Activated naive CD4-positive, alpha-beta T cell treated with anti-CD3 and anti-CD28 coated beads for 36 hours (primary cell): Measurements from ENCODE around the gene TEX264. TPM values are rescaled to one million over a fixed set of nuclear protein-coding genes. Genes with fewer than 3 reads are reported as not detected.

Experiments
- CTCF ChIA-PET: fragments of 350-600 bp; sonication (Branson Sonifier 250); formaldehyde crosslinking; loops from one replicate; lab custom pipeline; 2021; ENCODE audit warnings: antibody characterized with exemption; lab: Charles Lee
- DNase-seq: peaks from one replicate; pipeline ENCODE4 v3.0.0-alpha.2; 2020
- H3K27ac Mint-ChIP-seq: one replicate; pipeline ENCODE4 v1.8.0; 2021; ENCODE audit warnings: mild to moderate bottlenecking, mixed read lengths
- H3K27me3 Mint-ChIP-seq: one replicate; pipeline ENCODE4 v1.8.0; 2021; ENCODE audit warnings: low read depth, mixed read lengths
- H3K36me3 Mint-ChIP-seq: one replicate; pipeline ENCODE4 v1.8.0; 2021; ENCODE audit warnings: low read depth, mixed read lengths
- H3K4me1 Mint-ChIP-seq: one replicate; pipeline ENCODE4 v1.8.0; 2021; ENCODE audit warnings: low read depth, mixed read lengths
- H3K4me3 Mint-ChIP-seq: one replicate; pipeline ENCODE4 v1.8.0; 2021; ENCODE audit warnings: mild to moderate bottlenecking, moderate library complexity, mixed read lengths
- H3K9me3 Mint-ChIP-seq: one replicate; pipeline ENCODE4 v1.8.0; 2021; ENCODE audit warnings: mixed read lengths
- intact Hi-C: fragments of 100-400 bp; cut with micrococcal nuclease; formaldehyde crosslinking; loops from one replicate; pipeline ENCODE4 v1.15.1; 2023
- total RNA-seq, 2 experiments: library from RNA; stranded (reverse); gene quantifications; one replicate each; pipeline ENCODE4 v1.2.3, GENCODE V29; 2021

TEX264 gene
- total RNA-seq, 2 experiments from 2014 or later: 23.7 to 26.6 TPM

DNA sequence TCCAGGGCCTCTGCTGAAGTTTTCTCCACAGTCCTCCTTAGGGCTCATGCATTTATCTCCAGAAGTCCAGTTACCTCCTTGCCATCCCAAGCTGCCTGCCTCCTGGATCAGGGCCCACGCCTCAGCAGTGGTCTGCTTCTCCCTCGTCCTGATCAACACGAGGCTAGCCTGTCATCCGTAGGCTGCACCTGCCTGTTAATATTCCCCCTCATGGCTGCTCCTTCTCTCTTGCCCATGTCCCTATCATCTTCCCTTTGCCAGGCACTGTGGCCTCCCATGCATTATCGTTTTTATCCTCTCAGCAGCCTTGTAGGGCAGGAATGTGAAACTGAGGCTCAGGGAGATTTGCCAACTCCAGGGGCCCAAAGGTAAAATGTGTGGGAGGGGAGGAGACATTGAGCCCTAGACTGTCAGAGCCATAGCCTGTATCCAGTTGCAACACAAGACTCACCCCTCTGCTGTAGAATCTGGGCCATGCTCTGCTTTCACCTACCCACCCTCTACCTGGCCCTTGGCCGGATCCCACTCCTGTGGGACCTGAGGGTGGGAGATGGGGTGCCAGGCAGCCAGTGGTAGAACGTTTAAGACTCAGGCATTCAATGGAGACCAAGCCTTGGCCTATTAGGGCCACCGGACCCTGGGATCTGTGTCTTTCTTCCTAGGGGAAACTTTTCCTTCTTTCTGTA lies 40.4 kb downstream of the TEX264 start:
- Mint-ChIP-seq H3K27me3 (no peaks in the 10 kb centered on the region), H3K9me3 (no peaks in the 10 kb centered on the region), H3K27ac (no peak overlapping the region), H3K4me3 (no peak overlapping the region), H3K36me3 (no peaks in the 10 kb centered on the region), H3K4me1 (peaks cover 7% of the 10 kb centered on the region)
- CTCF ChIA-PET: interaction anchor here (0.6 to 2.3 kb wide), 2 partner anchors 87 to 467 kb away, joined by 4 to 10 read pairs; no protein-coding TSS in a partner anchor
- no peak for DNase-seq
- intact Hi-C loops: no loop called here

DNA sequence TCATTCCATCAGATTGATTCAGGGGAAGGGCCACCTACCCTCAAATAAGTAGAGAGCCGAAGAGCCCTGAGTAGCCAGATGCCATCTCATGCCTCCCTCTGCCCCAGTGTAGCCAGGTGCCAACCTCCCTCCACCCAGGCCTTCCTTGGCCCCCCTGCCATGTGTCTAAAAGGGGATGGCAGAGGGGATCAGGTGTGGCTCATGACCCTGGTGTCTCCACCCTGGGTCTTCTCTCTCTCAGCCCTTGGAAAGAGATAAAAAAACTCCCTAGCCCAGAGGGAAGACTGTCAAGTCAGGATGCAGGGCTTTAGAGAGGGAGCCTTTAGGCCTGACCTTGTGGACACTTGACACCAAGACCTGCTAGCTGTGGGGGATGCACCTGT lies 41.0 kb downstream of the TEX264 start:
- intact Hi-C loops: no loop called here
- no peak for DNase-seq
- Mint-ChIP-seq H3K4me1 (peaks cover 7% of the 10 kb centered on the region), H3K36me3 (no peaks in the 10 kb centered on the region), H3K4me3 (no peak overlapping the region), H3K27me3 (no peaks in the 10 kb centered on the region), H3K9me3 (no peaks in the 10 kb centered on the region), H3K27ac (no peak overlapping the region)
- CTCF ChIA-PET: no interaction called here

DNA sequence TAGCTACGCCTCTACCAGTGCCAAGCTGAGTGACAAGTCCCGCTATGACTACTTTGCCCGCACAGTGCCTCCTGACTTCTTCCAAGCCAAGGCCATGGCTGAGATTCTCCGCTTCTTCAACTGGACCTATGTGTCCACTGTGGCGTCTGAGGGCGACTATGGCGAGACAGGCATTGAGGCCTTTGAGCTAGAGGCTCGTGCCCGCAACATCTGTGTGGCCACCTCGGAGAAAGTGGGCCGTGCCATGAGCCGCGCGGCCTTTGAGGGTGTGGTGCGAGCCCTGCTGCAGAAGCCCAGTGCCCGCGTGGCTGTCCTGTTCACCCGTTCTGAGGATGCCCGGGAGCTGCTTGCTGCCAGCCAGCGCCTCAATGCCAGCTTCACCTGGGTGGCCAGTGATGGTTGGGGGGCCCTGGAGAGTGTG lies 41.5 kb downstream of the TEX264 start:
- CTCF ChIA-PET: interaction anchor here (1.3 kb wide), 1 partner anchor 30 kb away, joined by 3 read pairs; no protein-coding TSS in a partner anchor

DNA sequence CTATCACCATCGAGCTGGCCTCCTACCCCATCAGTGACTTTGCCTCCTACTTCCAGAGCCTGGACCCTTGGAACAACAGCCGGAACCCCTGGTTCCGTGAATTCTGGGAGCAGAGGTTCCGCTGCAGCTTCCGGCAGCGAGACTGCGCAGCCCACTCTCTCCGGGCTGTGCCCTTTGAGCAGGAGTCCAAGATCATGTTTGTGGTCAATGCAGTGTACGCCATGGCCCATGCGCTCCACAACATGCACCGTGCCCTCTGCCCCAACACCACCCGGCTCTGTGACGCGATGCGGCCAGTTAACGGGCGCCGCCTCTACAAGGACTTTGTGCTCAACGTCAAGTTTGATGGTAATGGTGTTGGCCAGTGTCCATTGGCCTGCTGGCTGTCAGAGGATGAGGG lies 41.9 kb downstream of the TEX264 start:
- Mint-ChIP-seq H3K9me3 (no peaks in the 10 kb centered on the region), H3K27me3 (no peaks in the 10 kb centered on the region), H3K36me3 (no peaks in the 10 kb centered on the region), H3K27ac (no peak overlapping the region), H3K4me3 (no peak overlapping the region), H3K4me1 (peaks cover 3% of the 10 kb centered on the region)
- intact Hi-C loops: no loop called here
- CTCF ChIA-PET: interaction anchor here (1.3 kb wide), 1 partner anchor 31 kb away, joined by 3 read pairs; no protein-coding TSS in a partner anchor
- no peak for DNase-seq

More for the DNA sequence above, 41.5 kb downstream of the TEX264 start:
- DNase-seq: no peak
- H3K4me3 Mint-ChIP-seq: no peak overlapping the region
- no peaks in the 10 kb centered on the region for H3K9me3 Mint-ChIP-seq
- no peaks in the 10 kb centered on the region for H3K27me3 Mint-ChIP-seq
- peaks cover 3% of the 10 kb centered on the region for H3K4me1 Mint-ChIP-seq
- intact Hi-C loops: no loop called here
- H3K36me3 Mint-ChIP-seq: no peaks in the 10 kb centered on the region
- no peak overlapping the region for H3K27ac Mint-ChIP-seq

DNA sequence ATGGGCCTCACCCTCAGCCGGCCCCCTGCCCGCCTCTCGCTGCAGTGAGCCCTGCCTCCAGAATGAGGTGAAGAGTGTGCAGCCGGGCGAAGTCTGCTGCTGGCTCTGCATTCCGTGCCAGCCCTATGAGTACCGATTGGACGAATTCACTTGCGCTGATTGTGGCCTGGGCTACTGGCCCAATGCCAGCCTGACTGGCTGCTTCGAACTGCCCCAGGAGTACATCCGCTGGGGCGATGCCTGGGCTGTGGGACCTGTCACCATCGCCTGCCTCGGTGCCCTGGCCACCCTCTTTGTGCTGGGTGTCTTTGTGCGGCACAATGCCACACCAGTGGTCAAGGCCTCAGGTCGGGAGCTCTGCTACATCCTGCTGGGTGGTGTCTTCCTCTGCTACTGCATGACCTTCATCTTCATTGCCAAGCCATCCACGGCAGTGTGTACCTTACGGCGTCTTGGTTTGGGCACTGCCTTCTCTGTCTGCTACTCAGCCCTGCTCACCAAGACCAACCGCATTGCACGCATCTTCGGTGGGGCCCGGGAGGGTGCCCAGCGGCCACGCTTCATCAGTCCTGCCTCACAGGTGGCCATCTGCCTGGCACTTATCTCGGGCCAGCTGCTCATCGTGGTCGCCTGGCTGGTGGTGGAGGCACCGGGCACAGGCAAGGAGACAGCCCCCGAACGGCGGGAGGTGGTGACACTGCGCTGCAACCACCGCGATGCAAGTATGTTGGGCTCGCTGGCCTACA lies 44.4 kb downstream of the TEX264 start:
- Mint-ChIP-seq H3K27me3 (no peaks in the 10 kb centered on the region), H3K27ac (no peak overlapping the region), H3K36me3 (no peaks in the 10 kb centered on the region), H3K9me3 (no peaks in the 10 kb centered on the region), H3K4me3 (no peak overlapping the region), H3K4me1 (peaks cover 10% of the 10 kb centered on the region)
- intact Hi-C loops: no loop called here
- CTCF ChIA-PET: interaction anchor here (1.3 to 2.2 kb wide), 2 partner anchors 11 to 85 kb away, joined by 3 to 9 read pairs; no protein-coding TSS in a partner anchor
- DNase-seq: no peak

DNA sequence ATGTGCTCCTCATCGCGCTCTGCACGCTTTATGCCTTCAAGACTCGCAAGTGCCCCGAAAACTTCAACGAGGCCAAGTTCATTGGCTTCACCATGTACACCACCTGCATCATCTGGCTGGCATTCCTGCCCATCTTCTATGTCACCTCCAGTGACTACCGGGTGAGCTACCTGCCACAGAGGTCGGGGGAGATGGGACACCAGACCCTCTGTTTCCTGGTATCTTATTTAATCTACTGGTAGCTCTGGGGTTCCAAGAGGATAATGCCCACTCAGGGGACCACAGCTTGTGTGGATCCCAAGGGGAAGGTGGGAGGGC lies 44.9 kb downstream of the TEX264 start:
- H3K27me3 Mint-ChIP-seq: no peaks in the 10 kb centered on the region
- CTCF ChIA-PET: interaction anchor here (1.3 to 2.2 kb wide), 2 partner anchors 11 to 85 kb away, joined by 3 to 9 read pairs; no protein-coding TSS in a partner anchor
- H3K4me1 Mint-ChIP-seq: peaks cover 15% of the 10 kb centered on the region
- H3K27ac Mint-ChIP-seq: no peak overlapping the region
- DNase-seq: no peak
- H3K4me3 Mint-ChIP-seq: no peak overlapping the region
- no peaks in the 10 kb centered on the region for H3K36me3 Mint-ChIP-seq
- H3K9me3 Mint-ChIP-seq: no peaks in the 10 kb centered on the region
- intact Hi-C loops: no loop called here

GRCh38 chr3:51716805-51717204 lies 45.8 kb downstream of the TEX264 start:
- no peaks in the 10 kb centered on the region for H3K9me3 Mint-ChIP-seq
- H3K4me1 Mint-ChIP-seq: peaks cover 22% of the 10 kb centered on the region
- no peaks in the 10 kb centered on the region for H3K36me3 Mint-ChIP-seq
- intact Hi-C loops: no loop called here
- CTCF ChIA-PET: interaction anchor here (1.3 to 5.1 kb wide), 3 partner anchors 10 to 84 kb away, joined by 3 to 38 read pairs (median 9); no protein-coding TSS in a partner anchor
- no peaks in the 10 kb centered on the region for H3K27me3 Mint-ChIP-seq
- H3K27ac Mint-ChIP-seq: no peak overlapping the region
- DNase-seq: no peak
- H3K4me3 Mint-ChIP-seq: no peak overlapping the region

DNA sequence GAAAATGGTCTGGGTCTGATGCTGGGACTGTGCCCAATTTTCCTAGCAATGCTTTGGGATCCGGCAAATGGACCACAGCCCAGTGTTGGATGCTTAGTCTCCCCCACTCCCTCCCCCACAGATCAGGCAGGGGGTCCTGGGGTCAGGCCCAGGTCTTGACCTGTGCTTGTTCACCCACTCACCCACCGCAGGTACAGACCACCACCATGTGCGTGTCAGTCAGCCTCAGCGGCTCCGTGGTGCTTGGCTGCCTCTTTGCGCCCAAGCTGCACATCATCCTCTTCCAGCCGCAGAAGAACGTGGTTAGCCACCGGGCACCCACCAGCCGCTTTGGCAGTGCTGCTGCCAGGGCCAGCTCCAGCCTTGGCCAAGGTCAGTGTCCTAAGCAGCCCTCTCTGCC lies 46.4 kb downstream of the TEX264 start:
- peaks cover under 1% of the 10 kb centered on the region for H3K9me3 Mint-ChIP-seq
- intact Hi-C loops: no loop called here
- no peak for DNase-seq

DNA sequence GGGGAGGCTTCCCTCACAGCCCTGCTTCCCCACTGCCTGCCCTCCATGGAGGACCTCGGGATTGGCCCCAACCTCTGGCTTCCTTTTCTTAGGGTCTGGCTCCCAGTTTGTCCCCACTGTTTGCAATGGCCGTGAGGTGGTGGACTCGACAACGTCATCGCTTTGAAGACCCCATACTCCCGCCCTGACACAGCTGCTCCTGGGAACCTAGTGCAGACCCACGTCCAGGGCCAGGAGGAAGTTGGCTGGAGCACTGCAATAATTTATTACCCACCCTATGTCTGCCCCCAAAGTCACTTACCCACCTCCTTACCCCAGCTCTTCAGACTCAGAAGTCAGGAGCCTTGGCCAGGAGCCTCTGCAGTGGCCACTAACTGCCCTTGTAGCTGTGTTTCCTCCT lies 46.9 kb downstream of the TEX264 start:
- no peak for DNase-seq
- peaks cover 27% of the 10 kb centered on the region for H3K4me1 Mint-ChIP-seq

More for the DNA sequence above, 46.4 kb downstream of the TEX264 start:
- Mint-ChIP-seq H3K4me3 (no peak overlapping the region), H3K4me1 (peaks cover 26% of the 10 kb centered on the region), H3K36me3 (no peaks in the 10 kb centered on the region), H3K27ac (no peak overlapping the region), H3K27me3 (no peaks in the 10 kb centered on the region)
- CTCF ChIA-PET: interaction anchor here (2.2 to 5.1 kb wide), 2 partner anchors 80 to 83 kb away, joined by 9 to 38 read pairs; no protein-coding TSS in a partner anchor

DNA sequence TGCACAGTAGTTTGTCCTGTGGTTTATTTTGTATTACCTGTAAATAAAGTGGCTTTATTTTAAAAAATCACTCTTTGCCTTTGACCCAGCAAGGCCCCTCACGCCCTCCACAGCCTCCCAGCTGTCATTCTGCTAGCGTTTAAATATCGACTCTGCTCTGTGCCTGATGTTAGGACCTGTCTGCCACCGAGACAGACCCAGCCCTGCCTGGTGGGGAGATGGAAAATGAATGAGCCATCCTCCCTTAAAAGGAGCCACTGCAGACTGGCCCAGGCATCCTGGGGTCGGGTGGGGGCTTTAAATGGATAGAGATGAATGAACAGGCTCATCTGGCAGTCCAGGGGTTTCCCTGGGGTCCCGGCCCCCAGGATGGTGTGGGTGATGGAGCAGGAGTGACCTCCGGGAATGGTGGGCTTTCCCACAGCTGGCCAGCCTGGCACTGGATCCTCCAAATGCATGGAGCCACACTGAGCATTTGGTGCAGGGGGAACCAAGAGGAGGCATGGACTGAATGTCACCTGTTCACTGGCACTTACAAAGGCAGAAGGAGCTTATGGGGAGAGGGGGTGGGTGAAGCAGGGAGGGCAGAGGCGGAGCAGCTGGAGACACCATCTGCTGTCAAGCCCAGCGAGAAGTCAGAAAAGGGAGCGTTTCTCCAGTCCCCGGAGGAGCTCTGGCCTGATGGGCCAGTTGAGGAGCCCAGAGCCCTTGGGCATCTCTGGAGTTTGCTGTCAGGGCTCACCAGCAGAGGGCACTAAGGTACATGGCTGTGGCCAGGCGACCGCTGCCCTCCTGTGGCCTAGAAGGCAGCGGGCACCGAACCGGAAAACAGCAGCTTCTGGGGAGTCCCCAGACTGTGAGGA lies 47.7 kb downstream of the TEX264 start:
- H3K27me3 Mint-ChIP-seq: no peaks in the 10 kb centered on the region
- peaks cover 27% of the 10 kb centered on the region for H3K4me1 Mint-ChIP-seq
- CTCF ChIA-PET: interaction anchor here (0.6 to 5.1 kb wide), 23 partner anchors 10 to 265 kb away, joined by 3 to 38 read pairs (median 4); partner anchors contain the start of gene GRM2
- intact Hi-C loops: loop anchor here (1.0 kb wide), 1 partner anchor 216 kb away; no protein-coding TSS in a partner anchor
- DNase-seq: peak; percentile 87
- no peak overlapping the region for H3K4me3 Mint-ChIP-seq
- H3K36me3 Mint-ChIP-seq: no peaks in the 10 kb centered on the region
- H3K27ac Mint-ChIP-seq: no peak overlapping the region
- H3K9me3 Mint-ChIP-seq: peaks cover 1% of the 10 kb centered on the region

More for the DNA sequence above, 46.9 kb downstream of the TEX264 start:
- CTCF ChIA-PET: interaction anchor here (5.1 kb wide), 1 partner anchor 79 kb away, joined by 38 read pairs; no protein-coding TSS in a partner anchor
- Mint-ChIP-seq H3K4me3 (no peak overlapping the region), H3K36me3 (no peaks in the 10 kb centered on the region), H3K27me3 (no peaks in the 10 kb centered on the region), H3K9me3 (peaks cover 1% of the 10 kb centered on the region), H3K27ac (no peak overlapping the region)
- intact Hi-C loops: no loop called here

GRCh38 chr3:51719410-51720025 lies 48.5 kb downstream of the TEX264 start:
- CTCF ChIA-PET: interaction anchor here (0.6 to 5.1 kb wide), 22 partner anchors 10 to 266 kb away, joined by 3 to 38 read pairs (median 4); partner anchors contain the start of gene GRM2
- Mint-ChIP-seq H3K36me3 (no peaks in the 10 kb centered on the region), H3K4me1 (peaks cover 27% of the 10 kb centered on the region), H3K27me3 (no peaks in the 10 kb centered on the region), H3K4me3 (no peak overlapping the region), H3K9me3 (peaks cover 1% of the 10 kb centered on the region), H3K27ac (no peak overlapping the region)
- intact Hi-C loops: loop anchor here (1.0 kb wide), 1 partner anchor 217 kb away; no protein-coding TSS in a partner anchor
- no peak for DNase-seq
